Measurements from ENCODE around the gene PHF13. TPM values are rescaled to one million over a fixed set of nuclear protein-coding genes. Genes with fewer than 3 reads are reported as not detected.
A peak's percentile ranks its signal among the peaks of the same experiment; 100 is the strongest.

Gene PHF13
- total RNA-seq, 1 experiment from 2014 or later = 20.9 TPM

GRCh38 chr1:6646499-6647148, 33.1 kb downstream of the PHF13 start:
- Histone ChIP-seq H3K9me2 (ENCODE audit: insufficient read depth) (no peaks in the 10 kb centered on the region), H3F3A (ENCODE audit: insufficient read depth, low read depth) (no peaks in the 10 kb centered on the region), H3K27ac (no peak overlapping the region), H3K79me2 (ENCODE audit: low read depth) (no peaks in the 10 kb centered on the region), H3K4me3 (no peak overlapping the region), H3K9me3 (ENCODE audit: insufficient read depth, low read depth) (no peaks in the 10 kb centered on the region), H3K36me3 (ENCODE audit: low read depth) (no peaks in the 10 kb centered on the region), H4K20me1 (ENCODE audit: insufficient read depth) (no peaks in the 10 kb centered on the region), H3K27me3 (ENCODE audit: insufficient read depth, low read depth) (no peaks in the 10 kb centered on the region), H3K4me2 (no peak overlapping the region), H2AFZ (no peak overlapping the region), H3K4me1 (replicated peaks; ENCODE audit: insufficient read depth) (no peaks in the 10 kb centered on the region)
- ChIA-PET CTCF (interaction anchor here (0.5 to 0.6 kb wide), 3 partner anchors 65 to 313 kb away, joined by 3 to 11 read pairs (median 3); no protein-coding TSS in a partner anchor), POLR2A (ENCODE audit: unreplicated experiment) (no interaction called here)
- BruUV-seq (replicated peaks) = no TSS peak
- intact Hi-C loops (cut with micrococcal nuclease; ENCODE audit: unreplicated experiment) = loop anchor here (5.0 kb wide), 2 partner anchors 299 to 399 kb away; no protein-coding TSS in a partner anchor
- peak; percentile 7 to 40 for DNase-seq
- TF ChIP-seq, protein P1, sequence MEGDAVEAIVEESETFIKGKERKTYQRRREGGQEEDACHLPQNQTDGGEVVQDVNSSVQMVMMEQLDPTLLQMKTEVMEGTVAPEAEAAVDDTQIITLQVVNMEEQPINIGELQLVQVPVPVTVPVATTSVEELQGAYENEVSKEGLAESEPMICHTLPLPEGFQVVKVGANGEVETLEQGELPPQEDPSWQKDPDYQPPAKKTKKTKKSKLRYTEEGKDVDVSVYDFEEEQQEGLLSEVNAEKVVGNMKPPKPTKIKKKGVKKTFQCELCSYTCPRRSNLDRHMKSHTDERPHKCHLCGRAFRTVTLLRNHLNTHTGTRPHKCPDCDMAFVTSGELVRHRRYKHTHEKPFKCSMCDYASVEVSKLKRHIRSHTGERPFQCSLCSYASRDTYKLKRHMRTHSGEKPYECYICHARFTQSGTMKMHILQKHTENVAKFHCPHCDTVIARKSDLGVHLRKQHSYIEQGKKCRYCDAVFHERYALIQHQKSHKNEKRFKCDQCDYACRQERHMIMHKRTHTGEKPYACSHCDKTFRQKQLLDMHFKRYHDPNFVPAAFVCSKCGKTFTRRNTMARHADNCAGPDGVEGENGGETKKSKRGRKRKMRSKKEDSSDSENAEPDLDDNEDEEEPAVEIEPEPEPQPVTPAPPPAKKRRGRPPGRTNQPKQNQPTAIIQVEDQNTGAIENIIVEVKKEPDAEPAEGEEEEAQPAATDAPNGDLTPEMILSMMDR (conservative IDR thresholded peaks at IDR 0.05) = peak; percentile 64
- no peak for TF ChIP-seq EZH2 (IDR thresholded peaks at IDR 0.05; ENCODE audit: low read depth)

DNA sequence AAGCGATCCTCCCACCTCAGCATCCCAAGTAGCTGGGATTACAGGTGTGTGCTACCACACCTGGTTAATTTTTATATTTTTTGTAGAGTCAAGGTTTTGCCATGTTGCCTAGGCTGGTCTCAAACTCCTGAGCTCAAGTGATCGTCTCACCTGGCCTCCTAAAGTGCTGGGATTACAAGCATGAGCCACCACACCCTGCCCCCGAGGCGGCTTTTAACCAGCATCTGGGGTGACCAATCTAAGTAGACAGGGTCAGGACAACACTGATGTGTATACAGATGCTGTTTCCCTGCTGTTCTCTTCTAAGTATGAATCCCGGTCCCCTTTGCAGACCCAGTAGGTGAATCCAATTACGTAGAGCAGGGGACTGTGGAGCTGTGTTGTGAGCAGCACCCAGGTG, 35.0 kb downstream of the PHF13 start:
- H3K4me2 ChIP-seq = no peak overlapping the region
- H3K79me2 ChIP-seq (ENCODE audit: low read depth) = no peaks in the 10 kb centered on the region
- H3K4me1 ChIP-seq (replicated peaks; ENCODE audit: insufficient read depth) = no peaks in the 10 kb centered on the region
- H2AFZ ChIP-seq = no peak overlapping the region
- DNase-seq = no peak
- H3K36me3 ChIP-seq (ENCODE audit: low read depth) = no peaks in the 10 kb centered on the region
- H4K20me1 ChIP-seq (ENCODE audit: insufficient read depth) = no peaks in the 10 kb centered on the region
- TF ChIP-seq, protein P1 (conservative IDR thresholded peaks at IDR 0.05) = no peak
- TF ChIP-seq EZH2 (IDR thresholded peaks at IDR 0.05; ENCODE audit: low read depth) = no peak
- no peaks in the 10 kb centered on the region for H3K9me3 ChIP-seq (ENCODE audit: insufficient read depth, low read depth)
- H3K27ac ChIP-seq = no peak overlapping the region
- H3K9me2 ChIP-seq (ENCODE audit: insufficient read depth) = no peaks in the 10 kb centered on the region
- POLR2A ChIA-PET (ENCODE audit: unreplicated experiment) = no interaction called here
- CTCF ChIA-PET = no interaction called here
- BruUV-seq (replicated peaks) = no TSS peak
- H3F3A ChIP-seq (ENCODE audit: insufficient read depth, low read depth) = no peaks in the 10 kb centered on the region
- H3K4me3 ChIP-seq = no peak overlapping the region
- no peaks in the 10 kb centered on the region for H3K27me3 ChIP-seq (ENCODE audit: insufficient read depth, low read depth)
- intact Hi-C loops (cut with micrococcal nuclease; ENCODE audit: unreplicated experiment) = loop anchor here (5.0 kb wide), 2 partner anchors 301 to 401 kb away; no protein-coding TSS in a partner anchor

- Histone ChIP-seq H3K4me1 (replicated peaks; ENCODE audit: insufficient read depth) (no peaks in the 10 kb centered on the region), H3K4me3 (no peak overlapping the region), H3K27ac (no peak overlapping the region), H3K79me2 (ENCODE audit: low read depth) (no peaks in the 10 kb centered on the region), H3K27me3 (ENCODE audit: insufficient read depth, low read depth) (no peaks in the 10 kb centered on the region), H3K4me2 (no peak overlapping the region), H3K36me3 (ENCODE audit: low read depth) (no peaks in the 10 kb centered on the region), H3F3A (ENCODE audit: insufficient read depth, low read depth) (no peaks in the 10 kb centered on the region), H2AFZ (no peak overlapping the region), H3K9me2 (ENCODE audit: insufficient read depth) (no peaks in the 10 kb centered on the region), H3K9me3 (ENCODE audit: insufficient read depth, low read depth) (no peaks in the 10 kb centered on the region), H4K20me1 (ENCODE audit: insufficient read depth) (no peaks in the 10 kb centered on the region)
- DNase-seq = no peak
- ChIA-PET CTCF (no interaction called here), POLR2A (ENCODE audit: unreplicated experiment) (no interaction called here)
- BruUV-seq (replicated peaks) = no TSS peak
- TF ChIP-seq, protein P1 (conservative IDR thresholded peaks at IDR 0.05) = no peak
- TF ChIP-seq EZH2 (IDR thresholded peaks at IDR 0.05; ENCODE audit: low read depth) = no peak
- intact Hi-C loops (cut with micrococcal nuclease; ENCODE audit: unreplicated experiment) = no loop called here
Measured at GRCh38 chr1:6651909-6652308, 38.4 kb downstream of the PHF13 start.
